HL-60 (cell line): ENCODE results near the gene TULP4.

Source experiments
- CTCF ChIP-seq: IDR thresholded peaks from one replicate; pipeline ENCODE4 v1.5.1; 2011; ENCODE audit warnings: low read length, control low read depth, inconsistent platforms; ENCODE audit not compliant: insufficient read depth
- REST ChIP-seq: IDR thresholded peaks from 2 replicates; pipeline ENCODE4 v1.6.1; 2012; ENCODE audit warnings: low read depth; ENCODE audit not compliant: insufficient replicate concordance

GRCh38 chr6:158544428-158544827 is 232.2 kb downstream of the TULP4 start:
- TF ChIP-seq CTCF, result no peak
- no peak for TF ChIP-seq REST
